Pancreas (tissue), 10 donors: ENCODE measurements around the gene UGT2B7. TPM values are rescaled to one million over a fixed set of nuclear protein-coding genes. Genes with fewer than 3 reads are reported as not detected.
"Not testable (repeated sequence)": the region's sequence is repeated elsewhere in the genome, so short reads cannot be mapped to it uniquely, and the experiment has no call there.

Experiments used
- ATAC-seq, 4 donors: fragments of 200-7000 bp; cut with Tn5 transposase; one replicate each; pipeline versions ENCODE4 v1.8.0 to v1.9.1; 2020; ENCODE audit warnings: mild to moderate bottlenecking in 4 of 4, moderate library complexity in 4 of 4
- DNase-seq, 6 donors: peaks; one replicate each; pipeline ENCODE4 v3.0.0-alpha.2; 2020
- FAIRE-seq: peaks from 2 replicates; lab custom pipeline; 2012; peaks lifted over from hg19 to GRCh38; lab: Jason Lieb, UNC
- H3K27ac ChIP-seq, 4 donors: fragments of 200-600 bp; sonication (generic); 1 replicate in 3 of 4; 2 replicates in 1 of 4; pipeline versions ENCODE4 v1.5.0 to v1.8.0; 2020
- H3K27me3 ChIP-seq, 4 donors: fragments of 200-600 bp; one replicate each; pipeline ENCODE4 v1.8.0; 2021
- H3K36me3 ChIP-seq, 3 donors: fragments of 200-600 bp; sonication (generic) in 1 of 3; one replicate each; pipeline versions ENCODE4 v1.5.0 to v1.8.0; 2020 to 2021
- H3K4me1 ChIP-seq, 3 donors: fragments of 200-600 bp; one replicate each; pipeline ENCODE4 v1.8.0; 2021
- H3K4me3 ChIP-seq, 4 donors: fragments of 200-600 bp; sonication (generic) in 2 of 4; one replicate each; pipeline versions ENCODE4 v1.5.0 to v1.8.0; 2020 to 2021
- H3K9me3 ChIP-seq, 4 donors: fragments of 200-600 bp; one replicate each; pipeline ENCODE4 v1.8.0; 2021
- whole genome bisulfite sequencing, 2 donors: extraction: QIAGEN DNeasy Blood & Tissue Kit; methylation state at CpG; one replicate each; pipeline ENCODE4 v1.1.7; 2013; 5-methylcytosine and 5-hydroxymethylcytosine counted together
- intact Hi-C, 3 donors: fragments of 100-400 bp; cut with DNase I; formaldehyde crosslinking; loops; one replicate each; pipeline versions ENCODE4 v1.11.1 to v1.14.2; 2022
- polyA plus RNA-seq, 2 donors: library from polyadenylated mRNA; stranded (reverse); fragments of 200-250 nt; gene quantifications; one replicate each; pipeline ENCODE4 v1.2.3, GENCODE V29; 2013
- total RNA-seq, 6 donors: library from RNA; stranded (reverse); fragmentation: NEBNext Ultra II Directional in 4 of 6; extraction: Animal tissue kit (Norgen Biotek cat#: 25700) in 4 of 6; gene quantifications; one replicate each; pipeline versions ENCODE4 v1.2.1 to v1.2.4, GENCODE V29; 2021 to 2023
- TF ChIP-seq, protein P1 (sequence below), 4 donors: fragments of 200-600 bp; sonication (generic) in 3 of 4; IDR thresholded peaks; one replicate each; pipeline versions ENCODE4 v1.5.0 to v1.8.0; 2021; ENCODE audit warnings: antibody characterized with exemption in 4 of 4
- donor health status: healthy with polysubstance abuse.
- donor health status: DM: no; HTN: no; CAD: no; lungs with moderate emphysema.
- donor health status: DM: no; HTN: no; CAD: no.
- donor health status: control.
- donor health status: control.
- donor health status: Bipolar disorder and iron deficiency.
- donor health status: DM: yes; HTN: yes; CAD: no.
- donor health status: DM: no; HTN: no; CAD: no.
- donor health status: DM: no; HTN: no; CAD: no.
- donor health status: DM: yes; HTN: yes; CAD: no.

UGT2B7 gene
- 1 to 10 TPM; 1.8 to 8.8 (median 7.4) TPM for total RNA-seq
- polyA plus RNA-seq, result 1 to 10 TPM; 2.7 to 3.1 TPM

DNA sequence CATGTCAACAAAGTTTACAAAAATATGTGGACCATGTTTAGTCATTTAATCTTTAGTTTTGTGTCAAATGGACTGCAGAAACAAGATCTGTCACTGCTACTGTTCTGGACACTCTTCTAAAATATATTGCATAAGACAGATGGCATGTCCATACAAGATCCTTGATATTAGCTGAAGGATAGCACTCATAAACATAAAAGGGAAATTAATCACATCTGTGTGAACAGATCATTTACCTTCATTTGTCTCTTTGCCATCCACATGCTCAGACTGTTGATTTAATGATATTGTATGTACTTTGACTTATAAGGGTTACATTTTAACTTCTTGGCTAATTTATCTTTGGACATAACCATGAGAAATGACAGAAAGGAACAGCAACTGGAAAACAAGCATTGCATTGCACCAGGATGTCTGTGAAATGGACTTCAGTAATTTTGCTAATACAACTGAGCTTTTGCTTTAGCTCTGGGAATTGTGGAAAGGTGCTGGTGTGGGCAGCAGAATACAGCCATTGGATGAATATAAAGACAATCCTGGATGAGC lies at the start of gene UGT2B7:
UGT2B7 (plus strand) TSS at position 364 of the 546 bp plus-strand sequence; CDS start at position 411, 47 bp downstream.
- Histone ChIP-seq H3K27ac (peak within 1 kb of the TSS; percentile 40 to 84 (median 72)), H3K4me3 (peak within 1 kb of the TSS in 1 of 4 donors; percentile 16), H3K4me1 (peaks cover 4 to 23% (median 18%) of the 10 kb centered on the region in 3 donors), H3K9me3 (no peaks in the 10 kb centered on the region), H3K36me3 (no peaks in the 10 kb centered on the region), H3K27me3 (no peaks in the 10 kb centered on the region)
- TF ChIP-seq, protein P1, sequence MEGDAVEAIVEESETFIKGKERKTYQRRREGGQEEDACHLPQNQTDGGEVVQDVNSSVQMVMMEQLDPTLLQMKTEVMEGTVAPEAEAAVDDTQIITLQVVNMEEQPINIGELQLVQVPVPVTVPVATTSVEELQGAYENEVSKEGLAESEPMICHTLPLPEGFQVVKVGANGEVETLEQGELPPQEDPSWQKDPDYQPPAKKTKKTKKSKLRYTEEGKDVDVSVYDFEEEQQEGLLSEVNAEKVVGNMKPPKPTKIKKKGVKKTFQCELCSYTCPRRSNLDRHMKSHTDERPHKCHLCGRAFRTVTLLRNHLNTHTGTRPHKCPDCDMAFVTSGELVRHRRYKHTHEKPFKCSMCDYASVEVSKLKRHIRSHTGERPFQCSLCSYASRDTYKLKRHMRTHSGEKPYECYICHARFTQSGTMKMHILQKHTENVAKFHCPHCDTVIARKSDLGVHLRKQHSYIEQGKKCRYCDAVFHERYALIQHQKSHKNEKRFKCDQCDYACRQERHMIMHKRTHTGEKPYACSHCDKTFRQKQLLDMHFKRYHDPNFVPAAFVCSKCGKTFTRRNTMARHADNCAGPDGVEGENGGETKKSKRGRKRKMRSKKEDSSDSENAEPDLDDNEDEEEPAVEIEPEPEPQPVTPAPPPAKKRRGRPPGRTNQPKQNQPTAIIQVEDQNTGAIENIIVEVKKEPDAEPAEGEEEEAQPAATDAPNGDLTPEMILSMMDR (IDR thresholded peaks at IDR 0.05), result no peak
- DNase-seq (no peak), FAIRE-seq (peak; percentile 17), ATAC-seq (peak; percentile 75 to 85 (median 82))
- intact Hi-C loops, result no loop called here

DNA sequence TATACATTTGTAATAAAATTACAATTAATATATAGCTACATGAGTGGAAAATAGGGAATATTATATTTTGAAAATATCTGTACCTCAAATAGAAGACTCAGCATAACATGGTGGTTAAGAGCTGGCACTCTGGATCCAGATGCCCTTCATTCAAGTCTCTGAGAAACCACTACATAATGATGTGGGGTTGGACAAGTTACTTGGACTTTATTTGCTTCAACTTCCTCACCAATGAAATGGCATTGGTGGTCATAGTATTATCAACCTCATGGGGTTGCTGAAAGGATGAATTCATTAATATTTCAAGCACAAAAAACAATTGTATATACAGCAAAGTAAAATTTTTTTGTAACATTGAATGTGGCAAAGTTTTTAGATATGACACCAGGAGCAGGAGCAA lies 46.4 kb upstream of the UGT2B7 start:
- Histone ChIP-seq H3K9me3 (no peaks in the 10 kb centered on the region), H3K36me3 (no peaks in the 10 kb centered on the region), H3K4me1 (no peaks in the 10 kb centered on the region), H3K27me3 (no peaks in the 10 kb centered on the region), H3K4me3 (no peak overlapping the region), H3K27ac (no peak overlapping the region)
- TF ChIP-seq, protein P1 (IDR thresholded peaks at IDR 0.05), result no peak
- DNase-seq, result no peak
- ATAC-seq, result no peak
- no peak for FAIRE-seq
- intact Hi-C loops, result no loop called here

DNA sequence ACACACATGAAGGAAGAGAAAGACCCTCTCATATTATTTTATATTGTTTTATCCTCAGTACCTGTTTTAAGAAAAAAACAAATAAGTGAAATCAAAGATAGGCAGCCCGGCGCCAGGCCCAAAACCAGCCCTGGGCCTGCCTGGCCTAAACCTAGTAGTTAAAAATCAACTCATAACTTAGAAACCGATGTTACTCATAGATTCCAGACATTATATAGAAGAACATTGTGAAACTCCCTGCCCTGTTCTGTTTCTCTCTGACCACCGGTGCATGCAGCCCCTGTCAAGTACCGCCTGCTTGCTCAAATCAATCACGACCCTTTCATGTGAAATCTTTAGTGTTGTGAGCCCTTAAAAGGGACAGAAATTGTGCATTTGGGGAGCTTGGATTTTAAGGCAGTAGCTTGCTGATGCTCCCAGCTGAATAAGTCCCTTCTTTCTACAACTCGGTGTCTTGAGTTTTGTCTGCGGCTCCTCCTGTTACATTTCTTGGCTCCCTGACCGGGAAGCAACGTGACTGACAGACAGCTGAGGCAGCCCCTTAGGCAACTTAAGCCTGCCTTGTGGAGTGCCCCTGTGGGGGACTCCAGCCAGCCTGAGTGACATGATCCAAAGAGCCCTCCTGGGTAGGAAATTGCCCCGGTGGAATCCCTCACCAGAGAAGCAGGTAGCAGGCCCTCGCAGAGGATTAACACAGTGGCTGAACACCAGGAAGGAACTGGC lies 45.3 kb upstream of the UGT2B7 start:
- DNase-seq, H3K36me3 ChIP-seq, H3K4me1 ChIP-seq, H3K4me3 ChIP-seq, H3K27me3 ChIP-seq, intact Hi-C loops, H3K9me3 ChIP-seq, FAIRE-seq: not testable (repeated sequence)
- ATAC-seq, result peak in 1 of 4 donors; percentile 34
- peak overlapping the region in 2 of 4 donors; percentile 26 to 46 for H3K27ac ChIP-seq
- WGBS, 2 donors, result 64 to 75% methylated on average over 12 of the region's 12 CpGs

DNA sequence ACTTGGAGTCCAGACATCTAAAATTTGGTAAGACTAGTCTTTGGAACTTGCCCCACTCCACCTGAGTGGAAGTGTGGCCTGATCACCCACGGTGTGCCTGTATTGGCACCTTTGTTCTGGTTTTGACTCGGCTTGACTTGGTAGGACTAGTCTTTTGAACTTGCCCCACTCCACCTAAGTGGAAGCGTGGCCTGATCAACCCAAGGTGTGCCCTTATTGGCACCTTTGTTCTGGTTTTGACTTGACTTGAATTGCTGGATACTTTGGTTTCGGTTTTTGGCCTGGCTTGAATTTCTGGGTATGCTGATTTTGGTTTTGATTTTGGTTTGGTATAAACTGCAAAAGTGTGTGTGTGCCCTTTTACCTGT lies 44.7 kb upstream of the UGT2B7 start:
- Histone ChIP-seq H3K4me3 (no peak overlapping the region), H3K9me3 (no peaks in the 10 kb centered on the region), H3K36me3 (no peaks in the 10 kb centered on the region), H3K27ac (peak overlapping the region in 2 of 4 donors; percentile 26 to 46), H3K4me1 (no peaks in the 10 kb centered on the region), H3K27me3 (no peaks in the 10 kb centered on the region)
- WGBS, 2 donors, result 90 to 93% methylated on average over 4 of the region's 4 CpGs
- TF ChIP-seq, protein P1 (IDR thresholded peaks at IDR 0.05), result no peak
- DNase-seq, result no peak
- intact Hi-C loops, result no loop called here
- FAIRE-seq, result no peak
- no peak for ATAC-seq

DNA sequence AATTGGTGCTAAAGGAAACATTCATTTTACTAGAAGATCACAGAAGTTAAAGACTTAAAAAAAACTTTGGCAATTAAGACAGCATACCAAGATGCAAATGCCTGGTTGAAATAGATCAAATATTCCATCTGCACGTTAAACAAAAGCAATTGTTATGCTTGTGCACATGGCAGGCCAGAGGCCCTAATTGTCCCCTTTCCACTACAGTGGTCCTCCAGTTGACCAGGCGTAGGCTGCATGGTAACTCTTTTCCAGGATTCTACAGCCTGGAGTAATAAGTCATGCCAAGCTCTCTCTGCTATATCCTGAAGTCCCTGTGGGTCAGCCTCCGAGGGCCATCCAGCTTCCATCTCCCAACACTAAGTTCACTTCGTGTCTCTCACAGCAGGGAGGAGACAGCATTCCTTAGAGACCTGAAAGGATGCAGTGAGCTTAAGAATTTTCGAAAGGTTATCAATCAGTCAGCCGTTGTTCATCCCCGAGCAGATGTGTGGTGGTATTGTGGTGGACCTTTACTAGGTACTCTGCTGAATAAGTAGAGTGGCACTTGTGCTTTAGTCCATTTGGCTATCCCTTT lies 42.9 kb upstream of the UGT2B7 start:
- intact Hi-C loops, H3K36me3 ChIP-seq, H3K9me3 ChIP-seq, H3K4me1 ChIP-seq, ATAC-seq, H3K4me3 ChIP-seq, H3K27me3 ChIP-seq, DNase-seq, H3K27ac ChIP-seq, FAIRE-seq: not testable (repeated sequence)
- WGBS, 2 donors, result 88 to 91% methylated on average over 7 of the region's 7 CpGs

DNA sequence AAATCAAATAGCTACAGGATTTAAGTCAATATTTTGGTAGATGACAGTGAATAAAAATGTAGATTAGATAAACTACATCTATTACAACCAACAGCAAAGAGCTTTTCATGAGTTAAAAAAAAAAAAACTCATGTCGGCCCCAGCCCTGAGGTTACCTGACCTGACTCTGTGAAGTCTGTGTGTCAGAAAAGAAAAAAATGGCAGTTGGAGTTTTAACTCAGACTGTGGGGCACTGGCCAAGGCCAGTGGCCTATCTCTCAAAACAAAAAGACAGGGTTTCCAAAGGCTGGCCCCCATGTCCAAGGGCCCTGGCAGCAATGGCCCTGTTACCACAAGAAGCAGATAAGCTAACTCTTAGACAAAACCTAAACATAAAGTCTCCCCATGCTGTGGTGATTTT lies 42.2 kb upstream of the UGT2B7 start:
- H3K27me3 ChIP-seq, DNase-seq, ATAC-seq, H3K4me3 ChIP-seq, H3K9me3 ChIP-seq, FAIRE-seq, intact Hi-C loops, H3K36me3 ChIP-seq: not testable (repeated sequence)
- Histone ChIP-seq H3K4me1 (peaks cover 7 to 12% (median 12%) of the 10 kb centered on the region in 3 donors), H3K27ac (peak overlapping the region in 2 of 4 donors; percentile 61 to 71)
- WGBS, 2 donors, result 58 to 66% methylated on average over 1 of the region's 1 CpG
